Thoracic aorta (tissue), 2 donors: ENCODE data around the gene GSG1L. TPM values are rescaled to one million over a fixed set of nuclear protein-coding genes. Genes with fewer than 3 reads are reported as not detected.

Experiments
- ATAC-seq: fragments of 150-250 bp; one replicate; pipeline ENCODE4 v1.8.0; 2017; ENCODE audit warnings: low read depth; ENCODE audit not compliant: insufficient number of reproducible peaks, low FRiP score
- DNase-seq: peaks from one replicate; pipeline ENCODE4 v3.0.0-alpha.2; 2020; ENCODE audit warnings: low spot score
- H3K27ac ChIP-seq, 2 donors: fragments of 200-600 bp; sonication (generic); 1 replicate in 1 of 2; 2 replicates in 1 of 2; pipeline ENCODE4 v1.5.1; 2016; ENCODE audit warnings: mild to moderate bottlenecking in 2 of 2, moderate library complexity in 2 of 2
- H3K27me3 ChIP-seq: fragments of 200-600 bp; sonication (generic); replicated peaks from 2 replicates; pipeline ENCODE4 v1.6.0; 2016; ENCODE audit warnings: mild to moderate bottlenecking; ENCODE audit not compliant: insufficient read depth
- H3K36me3 ChIP-seq: fragments of 200-600 bp; sonication (generic); one replicate; pipeline ENCODE4 v1.5.1; 2016
- H3K4me1 ChIP-seq, 2 donors: fragments of 200-600 bp; sonication (generic); 1 replicate in 1 of 2; 2 replicates in 1 of 2; pipeline versions ENCODE4 v1.5.1 to v1.6.0; 2016; ENCODE audit warnings: low read depth in 2 of 2, mild to moderate bottlenecking in 1 of 2; ENCODE audit not compliant: control insufficient read depth in 1 of 2
- H3K4me3 ChIP-seq: fragments of 200-600 bp; sonication (generic); 2 replicates; pipeline ENCODE4 v1.5.1; 2016; ENCODE audit warnings: mild to moderate bottlenecking
- H3K9me3 ChIP-seq: fragments of 200-600 bp; sonication (generic); 2 replicates; pipeline ENCODE4 v1.5.1; 2016
- total RNA-seq, 2 donors: library from RNA; depleted of rRNA; stranded (reverse); fragments of >200 nt; gene quantifications; one replicate each; pipeline versions ENCODE4 v1.1.0 to v1.2.3, GENCODE V29; 2016
- TF ChIP-seq, protein P1 (sequence below): fragments of 200-600 bp; sonication (generic); IDR thresholded peaks from one replicate; pipeline ENCODE4 v1.5.1; 2019; ENCODE audit warnings: antibody characterized with exemption

The GSG1L gene
- total RNA-seq, 2 donors from 2014 or later = 5.3 to 5.9 TPM

DNA sequence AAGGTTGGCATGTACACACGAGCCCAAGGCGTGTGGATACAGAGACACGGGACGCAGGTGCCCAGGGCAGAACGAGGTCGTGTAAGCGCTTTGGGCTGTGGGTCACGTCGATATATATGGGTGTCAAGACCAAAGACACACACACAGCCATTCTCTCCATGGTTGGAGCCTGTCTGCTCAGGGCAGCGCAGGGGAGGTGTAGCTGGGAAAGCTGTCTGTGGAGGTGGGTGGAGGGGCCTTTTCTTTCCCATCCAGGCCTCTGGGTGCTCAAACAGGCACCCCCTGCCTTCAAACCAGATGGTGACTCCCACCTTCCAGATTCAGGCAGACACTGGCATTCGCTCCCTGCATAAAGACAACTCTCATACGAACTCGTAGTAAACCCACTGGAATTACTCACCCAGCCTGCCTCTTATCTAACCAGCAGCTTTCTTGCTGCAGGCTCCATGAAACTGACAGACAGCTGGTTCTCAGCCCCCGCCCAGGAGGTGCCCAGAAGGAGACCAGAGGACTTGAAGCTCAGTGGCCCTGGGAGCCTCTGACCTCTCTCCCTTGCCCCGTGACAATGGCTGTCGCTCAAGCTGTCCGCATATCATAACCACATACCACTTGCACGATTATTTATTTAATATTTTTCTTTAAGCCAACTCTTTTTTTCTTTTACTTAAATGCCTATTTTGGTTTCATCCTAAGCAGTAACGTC lies 276.4 kb downstream of the GSG1L start:
- H3K4me3 ChIP-seq = no peak overlapping the region
- H3K27ac ChIP-seq = no peak overlapping the region
- TF ChIP-seq, protein P1, sequence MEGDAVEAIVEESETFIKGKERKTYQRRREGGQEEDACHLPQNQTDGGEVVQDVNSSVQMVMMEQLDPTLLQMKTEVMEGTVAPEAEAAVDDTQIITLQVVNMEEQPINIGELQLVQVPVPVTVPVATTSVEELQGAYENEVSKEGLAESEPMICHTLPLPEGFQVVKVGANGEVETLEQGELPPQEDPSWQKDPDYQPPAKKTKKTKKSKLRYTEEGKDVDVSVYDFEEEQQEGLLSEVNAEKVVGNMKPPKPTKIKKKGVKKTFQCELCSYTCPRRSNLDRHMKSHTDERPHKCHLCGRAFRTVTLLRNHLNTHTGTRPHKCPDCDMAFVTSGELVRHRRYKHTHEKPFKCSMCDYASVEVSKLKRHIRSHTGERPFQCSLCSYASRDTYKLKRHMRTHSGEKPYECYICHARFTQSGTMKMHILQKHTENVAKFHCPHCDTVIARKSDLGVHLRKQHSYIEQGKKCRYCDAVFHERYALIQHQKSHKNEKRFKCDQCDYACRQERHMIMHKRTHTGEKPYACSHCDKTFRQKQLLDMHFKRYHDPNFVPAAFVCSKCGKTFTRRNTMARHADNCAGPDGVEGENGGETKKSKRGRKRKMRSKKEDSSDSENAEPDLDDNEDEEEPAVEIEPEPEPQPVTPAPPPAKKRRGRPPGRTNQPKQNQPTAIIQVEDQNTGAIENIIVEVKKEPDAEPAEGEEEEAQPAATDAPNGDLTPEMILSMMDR = no peak
- H3K27me3 ChIP-seq = no peaks in the 10 kb centered on the region
- DNase-seq = no peak
- H3K4me1 ChIP-seq = peaks cover 4 to 29% of the 10 kb centered on the region in 2 donors
- H3K36me3 ChIP-seq = no peaks in the 10 kb centered on the region
- no peak for ATAC-seq
- H3K9me3 ChIP-seq = no peaks in the 10 kb centered on the region

DNA sequence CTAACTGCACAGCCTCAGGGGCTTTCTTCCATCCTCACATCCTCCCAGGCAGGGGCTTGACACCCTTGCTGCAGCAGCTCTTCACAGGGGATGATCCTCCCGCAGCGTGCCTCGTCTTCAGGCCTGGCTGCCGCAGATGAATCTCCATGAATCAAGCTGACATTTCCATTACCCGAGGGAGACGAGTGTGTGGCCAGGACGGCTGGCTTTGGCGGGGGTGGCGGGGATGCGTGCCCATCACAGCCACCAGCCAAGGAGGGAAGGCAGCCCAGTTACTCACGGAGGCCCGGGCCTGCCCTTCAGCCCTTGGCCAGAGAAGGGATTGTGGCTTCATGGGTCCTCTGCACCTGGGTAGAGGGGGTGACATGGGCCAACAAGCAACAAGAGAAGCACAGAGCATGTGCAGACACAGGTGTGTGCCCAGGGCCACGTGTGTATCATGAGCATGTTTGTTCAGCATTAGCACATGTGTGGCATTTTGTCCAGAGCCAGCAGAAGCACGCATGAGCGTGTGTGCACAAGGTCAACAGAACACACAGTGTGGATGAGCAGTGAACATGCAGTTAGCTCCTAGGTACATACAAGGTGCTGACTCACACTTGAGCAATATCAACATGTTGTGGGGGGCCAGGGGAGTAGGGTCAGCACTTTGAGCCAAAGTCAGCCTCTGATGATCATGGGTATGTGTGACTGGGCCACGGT lies 277.1 kb downstream of the GSG1L start:
- TF ChIP-seq, protein P1 = no peak
- ATAC-seq (no peak), DNase-seq (no peak)
- H3K27me3 ChIP-seq = no peaks in the 10 kb centered on the region
- H3K27ac ChIP-seq = no peak overlapping the region
- H3K4me1 ChIP-seq = peaks cover 2 to 29% of the 10 kb centered on the region in 2 donors
- no peaks in the 10 kb centered on the region for H3K36me3 ChIP-seq
- no peaks in the 10 kb centered on the region for H3K9me3 ChIP-seq
- H3K4me3 ChIP-seq = no peak overlapping the region

DNA sequence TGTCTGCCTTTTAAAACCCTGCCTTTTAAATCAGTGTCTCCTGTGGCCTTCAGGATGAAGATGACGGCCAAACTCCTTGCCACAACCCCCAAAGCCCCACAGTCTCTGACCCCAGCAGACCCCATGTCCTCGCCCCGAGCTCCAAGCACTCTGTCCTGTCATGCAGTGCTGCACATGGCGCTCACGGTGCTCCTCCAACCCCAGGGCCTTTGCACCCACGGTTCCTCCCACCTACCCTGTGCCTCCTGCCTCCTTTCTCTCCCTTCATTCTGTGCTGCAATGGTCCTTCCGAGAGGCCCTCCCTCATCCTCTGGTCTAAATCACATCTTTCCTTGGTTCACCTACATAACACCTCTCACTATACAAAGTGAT lies 278.2 kb downstream of the GSG1L start:
- H3K4me3 ChIP-seq = no peak overlapping the region
- no peaks in the 10 kb centered on the region for H3K27me3 ChIP-seq
- no peaks in the 10 kb centered on the region for H3K9me3 ChIP-seq
- H3K4me1 ChIP-seq = peaks cover 5 to 29% of the 10 kb centered on the region in 2 donors
- no peak for ATAC-seq
- no peaks in the 10 kb centered on the region for H3K36me3 ChIP-seq
- no peak overlapping the region for H3K27ac ChIP-seq
- TF ChIP-seq, protein P1 = no peak
- DNase-seq = no peak

DNA sequence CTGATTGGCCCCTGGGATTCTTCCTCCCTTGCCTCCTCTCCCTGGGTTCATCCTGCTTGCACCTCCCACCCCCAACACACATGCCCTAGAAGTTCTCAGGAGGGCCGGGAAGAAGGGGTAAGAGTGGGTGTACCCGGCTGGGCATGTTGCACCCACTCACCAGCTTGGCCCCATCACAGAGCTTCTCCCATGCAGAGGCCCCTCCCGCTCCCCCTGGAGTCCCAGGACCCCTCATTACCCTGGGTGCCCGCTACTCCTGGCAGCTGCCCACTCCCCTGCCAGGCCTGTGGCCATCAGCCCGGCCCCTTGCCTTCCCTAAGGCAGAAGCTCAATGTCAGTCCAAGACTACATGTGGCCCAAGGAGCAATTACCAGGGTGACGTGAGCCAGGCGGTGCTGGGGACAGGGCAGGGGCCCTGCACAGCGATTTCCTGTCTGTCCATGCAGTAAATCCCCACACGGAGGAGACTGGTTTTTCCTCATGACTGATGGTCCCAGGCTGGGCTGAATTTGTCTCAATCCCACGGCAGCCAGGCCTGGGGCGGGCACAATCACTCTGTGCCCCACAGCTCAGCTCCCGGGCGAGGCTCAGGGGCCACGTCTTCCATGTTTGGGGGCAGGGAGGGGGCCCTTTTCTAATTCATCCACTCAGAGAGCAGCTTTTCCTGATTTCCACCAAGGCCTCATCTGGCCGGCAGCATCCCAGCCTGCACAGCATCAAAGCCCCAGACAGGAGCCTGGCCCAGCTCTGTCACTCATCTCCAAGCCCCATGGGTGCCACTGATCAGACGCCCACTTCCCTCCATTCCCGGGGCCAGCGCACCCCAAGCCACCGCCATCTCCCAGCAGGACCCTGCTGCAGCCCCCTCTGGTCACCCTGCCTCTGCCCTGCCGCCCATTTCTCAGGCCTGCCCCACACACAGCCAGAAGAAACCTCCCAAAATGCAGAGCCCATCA lies 278.9 kb downstream of the GSG1L start:
- no peak overlapping the region for H3K27ac ChIP-seq
- H3K9me3 ChIP-seq = no peaks in the 10 kb centered on the region
- TF ChIP-seq, protein P1 = no peak
- DNase-seq (no peak), ATAC-seq (no peak)
- H3K27me3 ChIP-seq = no peaks in the 10 kb centered on the region
- H3K4me1 ChIP-seq = peaks cover 10 to 35% of the 10 kb centered on the region in 2 donors
- H3K36me3 ChIP-seq = no peaks in the 10 kb centered on the region
- H3K4me3 ChIP-seq = no peak overlapping the region
